Measurements from ENCODE around the gene PHC2.

The PHC2 gene

GRCh38 chr1:33349778-33350610, 80.9 kb downstream of the PHC2 start:
- DNase-seq (ENCODE audit: low read depth, low spot score), result no peak

- no peak for DNase-seq (ENCODE audit: low read depth, low spot score)
Observed at GRCh38 chr1:33349081-33349759, 81.7 kb downstream of the PHC2 start.

GRCh38 chr1:33348676-33349080, 82.2 kb downstream of the PHC2 start:
- no peak for DNase-seq (ENCODE audit: low read depth, low spot score)

GRCh38 chr1:33348194-33348593, 82.7 kb downstream of the PHC2 start:
- no peak for DNase-seq (ENCODE audit: low read depth, low spot score)

GRCh38 chr1:33347650-33347992, 83.3 kb downstream of the PHC2 start:
- no peak for DNase-seq (ENCODE audit: low read depth, low spot score)

- DNase-seq (ENCODE audit: low read depth, low spot score), result peak; percentile 71
Observed at GRCh38 chr1:33346927-33347649, 83.8 kb downstream of the PHC2 start.

- no peak for DNase-seq (ENCODE audit: low read depth, low spot score)
Observed at GRCh38 chr1:33346533-33346926, 84.4 kb downstream of the PHC2 start.

- DNase-seq (ENCODE audit: low read depth, low spot score), result no peak
Observed at GRCh38 chr1:33344896-33345560, 85.9 kb downstream of the PHC2 start.

- DNase-seq (ENCODE audit: low read depth, low spot score), result no peak
Observed at GRCh38 chr1:33343539-33343938, 87.4 kb downstream of the PHC2 start.

GRCh38 chr1:33342041-33342723, 88.7 kb downstream of the PHC2 start:
- peak; percentile 99 for DNase-seq (ENCODE audit: low read depth, low spot score)

- DNase-seq (ENCODE audit: low read depth, low spot score), result no peak
Observed at GRCh38 chr1:33341190-33341589, 89.7 kb downstream of the PHC2 start.

- DNase-seq (ENCODE audit: low read depth, low spot score), result no peak
Observed at GRCh38 chr1:33339413-33339812, 91.5 kb downstream of the PHC2 start.

- no peak for DNase-seq (ENCODE audit: low read depth, low spot score)
Observed at GRCh38 chr1:33338440-33339211, 92.3 kb downstream of the PHC2 start.

GRCh38 chr1:33338048-33338439, 92.9 kb downstream of the PHC2 start:
- DNase-seq (ENCODE audit: low read depth, low spot score), result no peak

- no peak for DNase-seq (ENCODE audit: low read depth, low spot score)
Observed at GRCh38 chr1:33337441-33337840, 93.5 kb downstream of the PHC2 start.

- DNase-seq (ENCODE audit: low read depth, low spot score), result no peak
Observed at GRCh38 chr1:33336580-33336979, 94.3 kb downstream of the PHC2 start.

- DNase-seq (ENCODE audit: low read depth, low spot score), result no peak
Observed at GRCh38 chr1:33335020-33335419, 95.9 kb downstream of the PHC2 start.

- DNase-seq (ENCODE audit: low read depth, low spot score), result no peak
Observed at GRCh38 chr1:33334081-33334552, 96.8 kb downstream of the PHC2 start.

- no peak for DNase-seq (ENCODE audit: low read depth, low spot score)
Observed at GRCh38 chr1:33332881-33333280, 98.0 kb downstream of the PHC2 start.

GRCh38 chr1:33332357-33332789, 98.5 kb downstream of the PHC2 start:
- no peak for DNase-seq (ENCODE audit: low read depth, low spot score)

All from smooth muscle cell of the brain vasculature (primary cell).